KMS-11 (cell line): ENCODE results near the gene PPP2R5B.

Experiments
- H2AFZ ChIP-seq: fragments of 200-600 bp; sonication (generic); 2 replicates; pipeline ENCODE4 v1.6.1; 2016; ENCODE audit warnings: antibody characterized with exemption, mixed run types, low read depth
- H3K27ac ChIP-seq: fragments of 200-600 bp; sonication (generic); 2 replicates; pipeline ENCODE4 v1.6.1; 2016; ENCODE audit warnings: mild to moderate bottlenecking, mixed run types
- H3K27me3 ChIP-seq: fragments of 200-600 bp; sonication (generic); 2 replicates; pipeline ENCODE4 v1.6.1; 2017; ENCODE audit warnings: mild to moderate bottlenecking, low read depth, mixed run types, moderate library complexity; ENCODE audit not compliant: insufficient read depth
- H3K36me3 ChIP-seq: fragments of 200-600 bp; sonication (generic); 2 replicates; pipeline ENCODE4 v1.6.1; 2017; ENCODE audit warnings: mild to moderate bottlenecking, mixed run types; ENCODE audit not compliant: insufficient read depth
- H3K4me1 ChIP-seq: fragments of 200-600 bp; sonication (generic); 2 replicates; pipeline ENCODE4 v1.6.1; 2016; ENCODE audit warnings: mild to moderate bottlenecking, low read depth, mixed run types; ENCODE audit not compliant: poor library complexity, severe bottlenecking
- H3K4me2 ChIP-seq: fragments of 200-600 bp; sonication (generic); 2 replicates; pipeline ENCODE4 v1.7.0; 2016; ENCODE audit warnings: mild to moderate bottlenecking, mixed run types
- H3K4me3 ChIP-seq: fragments of 200-600 bp; sonication (generic); IDR thresholded peaks from 2 replicates; pipeline ENCODE4 v1.6.1; 2017; ENCODE audit warnings: low read depth, low read length, mixed read lengths; ENCODE audit not compliant: insufficient read depth
- H3K79me2 ChIP-seq: fragments of 200-600 bp; sonication (generic); 2 replicates; pipeline ENCODE4 v1.6.1; 2016; ENCODE audit warnings: low read depth, mixed run types; ENCODE audit not compliant: insufficient read depth
- H3K9ac ChIP-seq: fragments of 200-600 bp; sonication (generic); 2 replicates; pipeline ENCODE4 v1.6.1; 2016; ENCODE audit warnings: mild to moderate bottlenecking, mixed run types
- H4K20me1 ChIP-seq: fragments of 200-600 bp; sonication (generic); 2 replicates; pipeline ENCODE4 v1.6.1; 2016; ENCODE audit warnings: mild to moderate bottlenecking, mixed run types; ENCODE audit not compliant: insufficient read depth
- TF ChIP-seq, protein P1 (sequence below): fragments of 200-600 bp; sonication (generic); conservative IDR thresholded peaks from 2 replicates; pipeline ENCODE4 v1.6.1; 2017; ENCODE audit warnings: low read depth, mild to moderate bottlenecking, antibody characterized with exemption, low read length, moderate library complexity, mixed read lengths

The PPP2R5B gene

DNA sequence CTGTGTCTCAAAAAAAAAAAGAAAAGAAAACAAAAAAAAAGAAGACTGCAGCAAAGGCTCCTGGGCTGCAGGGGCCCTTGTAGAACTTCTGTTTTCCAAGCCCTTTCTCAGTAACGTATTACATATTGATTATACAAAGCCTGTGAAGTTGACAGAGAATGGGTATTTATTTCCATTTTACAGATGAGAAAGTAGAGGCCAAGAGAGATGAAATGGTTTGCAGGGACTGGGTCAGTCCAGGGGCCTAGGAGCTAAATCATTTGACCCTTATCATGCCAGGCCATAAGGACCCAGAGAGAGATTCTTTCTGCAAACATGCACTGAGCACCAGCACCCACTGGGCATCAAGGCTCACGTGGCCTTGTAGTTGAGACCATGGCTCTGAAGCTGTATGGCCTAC lies 4.5 kb downstream of the PPP2R5B start:
- no peak overlapping the region for H2AFZ ChIP-seq
- no peak overlapping the region for H3K4me3 ChIP-seq
- no peak overlapping the region for H3K9ac ChIP-seq
- TF ChIP-seq, protein P1, sequence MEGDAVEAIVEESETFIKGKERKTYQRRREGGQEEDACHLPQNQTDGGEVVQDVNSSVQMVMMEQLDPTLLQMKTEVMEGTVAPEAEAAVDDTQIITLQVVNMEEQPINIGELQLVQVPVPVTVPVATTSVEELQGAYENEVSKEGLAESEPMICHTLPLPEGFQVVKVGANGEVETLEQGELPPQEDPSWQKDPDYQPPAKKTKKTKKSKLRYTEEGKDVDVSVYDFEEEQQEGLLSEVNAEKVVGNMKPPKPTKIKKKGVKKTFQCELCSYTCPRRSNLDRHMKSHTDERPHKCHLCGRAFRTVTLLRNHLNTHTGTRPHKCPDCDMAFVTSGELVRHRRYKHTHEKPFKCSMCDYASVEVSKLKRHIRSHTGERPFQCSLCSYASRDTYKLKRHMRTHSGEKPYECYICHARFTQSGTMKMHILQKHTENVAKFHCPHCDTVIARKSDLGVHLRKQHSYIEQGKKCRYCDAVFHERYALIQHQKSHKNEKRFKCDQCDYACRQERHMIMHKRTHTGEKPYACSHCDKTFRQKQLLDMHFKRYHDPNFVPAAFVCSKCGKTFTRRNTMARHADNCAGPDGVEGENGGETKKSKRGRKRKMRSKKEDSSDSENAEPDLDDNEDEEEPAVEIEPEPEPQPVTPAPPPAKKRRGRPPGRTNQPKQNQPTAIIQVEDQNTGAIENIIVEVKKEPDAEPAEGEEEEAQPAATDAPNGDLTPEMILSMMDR, result no peak
- H3K27ac ChIP-seq, result no peak overlapping the region
- no peaks in the 10 kb centered on the region for H3K79me2 ChIP-seq
- H3K4me1 ChIP-seq, result no peaks in the 10 kb centered on the region
- no peaks in the 10 kb centered on the region for H4K20me1 ChIP-seq
- H3K4me2 ChIP-seq, result no peak overlapping the region
- H3K27me3 ChIP-seq, result no peaks in the 10 kb centered on the region
- H3K36me3 ChIP-seq, result no peaks in the 10 kb centered on the region

DNA sequence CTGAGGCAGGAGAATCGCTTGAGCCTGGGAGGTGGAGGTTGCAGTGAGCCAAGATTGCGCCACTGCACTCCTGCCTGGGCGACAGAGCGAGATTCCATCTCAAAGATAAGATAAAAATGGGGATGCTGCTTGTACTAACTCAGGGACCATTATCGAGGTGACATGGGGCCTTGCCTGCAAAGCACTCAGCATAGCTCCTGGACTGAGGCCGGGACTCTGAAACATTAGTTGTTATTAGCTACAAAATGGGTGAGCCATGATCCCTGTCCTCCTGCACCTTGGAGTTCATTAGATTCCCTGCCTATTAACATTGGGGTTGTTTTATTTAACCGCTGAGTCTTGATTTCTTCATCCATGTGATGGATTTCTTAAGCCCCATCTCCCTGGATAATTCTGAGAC lies 5.1 kb downstream of the PPP2R5B start:
- H3K36me3 ChIP-seq, result no peaks in the 10 kb centered on the region
- TF ChIP-seq, protein P1, result no peak

DNA sequence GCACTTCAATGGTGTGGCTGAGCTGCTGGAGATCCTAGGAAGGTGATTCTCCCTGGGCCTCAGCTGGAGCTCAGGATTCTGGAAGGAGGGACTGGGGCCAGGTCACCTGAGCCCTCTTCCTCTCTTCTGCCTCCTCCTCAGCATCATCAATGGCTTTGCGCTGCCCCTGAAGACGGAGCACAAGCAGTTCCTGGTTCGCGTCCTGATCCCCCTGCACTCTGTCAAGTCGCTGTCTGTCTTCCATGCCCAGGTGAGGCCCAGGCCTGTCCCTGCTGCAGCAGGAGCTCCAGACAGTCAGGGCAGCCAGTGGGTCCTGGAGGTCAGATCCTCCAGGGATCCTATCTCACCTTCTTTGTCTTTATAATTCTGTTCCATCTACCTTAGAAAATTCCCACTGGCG lies 5.9 kb downstream of the PPP2R5B start:
- H2AFZ ChIP-seq, result no peak overlapping the region
- TF ChIP-seq, protein P1, result no peak
- H3K4me1 ChIP-seq, result no peaks in the 10 kb centered on the region
- H3K27me3 ChIP-seq, result no peaks in the 10 kb centered on the region
- no peak overlapping the region for H3K9ac ChIP-seq
- H3K4me2 ChIP-seq, result no peak overlapping the region
- no peaks in the 10 kb centered on the region for H3K79me2 ChIP-seq
- H3K36me3 ChIP-seq, result no peaks in the 10 kb centered on the region
- no peak overlapping the region for H3K4me3 ChIP-seq
- H4K20me1 ChIP-seq, result no peaks in the 10 kb centered on the region
- H3K27ac ChIP-seq, result no peak overlapping the region

More for the DNA sequence above, 5.1 kb downstream of the PPP2R5B start:
- Histone ChIP-seq H3K27ac (no peak overlapping the region), H2AFZ (no peak overlapping the region), H4K20me1 (no peaks in the 10 kb centered on the region), H3K4me3 (no peak overlapping the region), H3K27me3 (no peaks in the 10 kb centered on the region), H3K79me2 (no peaks in the 10 kb centered on the region), H3K4me2 (no peak overlapping the region), H3K9ac (no peak overlapping the region), H3K4me1 (no peaks in the 10 kb centered on the region)

DNA sequence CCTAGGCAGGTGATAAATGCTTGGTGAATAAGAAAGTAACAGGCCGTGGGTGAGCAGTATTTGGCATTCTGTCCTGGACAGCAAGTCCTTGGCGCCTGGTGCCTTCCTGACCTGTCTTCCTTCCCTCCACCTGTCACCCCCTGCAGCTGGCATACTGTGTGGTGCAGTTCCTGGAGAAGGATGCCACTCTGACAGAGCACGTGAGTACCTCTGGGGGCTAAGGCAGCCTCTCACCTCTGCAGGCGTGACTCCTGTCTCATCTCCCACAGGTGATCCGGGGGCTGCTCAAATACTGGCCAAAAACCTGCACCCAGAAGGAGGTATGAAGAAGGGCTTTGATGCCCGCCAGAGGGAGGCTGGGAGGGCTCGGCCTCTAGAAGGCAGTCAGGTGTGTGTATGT lies 6.8 kb downstream of the PPP2R5B start:
- H3K36me3 ChIP-seq, result no peaks in the 10 kb centered on the region
- H3K4me2 ChIP-seq, result no peak overlapping the region
- no peak overlapping the region for H3K4me3 ChIP-seq
- H3K4me1 ChIP-seq, result no peaks in the 10 kb centered on the region
- H3K9ac ChIP-seq, result no peak overlapping the region
- H3K79me2 ChIP-seq, result no peaks in the 10 kb centered on the region
- H3K27ac ChIP-seq, result no peak overlapping the region
- no peaks in the 10 kb centered on the region for H4K20me1 ChIP-seq
- TF ChIP-seq, protein P1, result no peak
- no peaks in the 10 kb centered on the region for H3K27me3 ChIP-seq
- H2AFZ ChIP-seq, result no peak overlapping the region
